Keratinocyte (primary cell): Measurements from ENCODE around the gene SACM1L. TPM values are rescaled to one million over a fixed set of nuclear protein-coding genes. Genes with fewer than 3 reads are reported as not detected.

Experiments
- DNase-seq: peaks from one replicate; pipeline ENCODE4 v3.0.0-alpha.2; 2011; ENCODE audit warnings: low read depth, missing footprints, low spot score
- FAIRE-seq: peaks from 2 replicates; lab custom pipeline; 2011; peaks lifted over from hg19 to GRCh38; lab: Jason Lieb, UNC
- H2AFZ ChIP-seq: 2 replicates; pipeline ENCODE4 v1.6.0; 2012; ENCODE audit warnings: low read length, control low read depth, inconsistent platforms; ENCODE audit not compliant: control insufficient read depth
- H3K27ac ChIP-seq: 2 replicates; pipeline ENCODE4 v1.5.1; 2011; ENCODE audit warnings: low read length; ENCODE audit not compliant: control insufficient read depth, insufficient read depth
- H3K27me3 ChIP-seq: 3 replicates; pipeline ENCODE4 v1.6.0; 2011; ENCODE audit warnings: low read length; ENCODE audit not compliant: control insufficient read depth, insufficient read depth; ENCODE audit errors: extremely low read depth
- H3K36me3 ChIP-seq, 2 experiments: 2 replicates in 1 of 2; 3 replicates in 1 of 2; pipeline ENCODE4 v1.5.1; 2011; ENCODE audit warnings: low read length in 2 of 2, mild to moderate bottlenecking in 1 of 2; ENCODE audit not compliant: control insufficient read depth in 2 of 2, insufficient read depth in 2 of 2; ENCODE audit errors: extremely low read depth in 1 of 2
- H3K4me1 ChIP-seq: 3 replicates; pipeline ENCODE4 v1.5.1; 2011; ENCODE audit warnings: low read length; ENCODE audit not compliant: control insufficient read depth, insufficient read depth; ENCODE audit errors: extremely low read depth
- H3K4me2 ChIP-seq: 3 replicates; pipeline ENCODE4 v1.6.0; 2011; ENCODE audit warnings: low read depth, low read length; ENCODE audit not compliant: control insufficient read depth, insufficient read depth; ENCODE audit errors: extremely low read depth
- H3K4me3 ChIP-seq, 3 experiments: fragments of 200-600 bp in 1 of 3; sonication (generic) in 1 of 3; 2 replicates in 2 of 3; 3 replicates in 1 of 3; pipeline ENCODE4 v1.5.1; 2011 to 2016; ENCODE audit warnings: low read length in 3 of 3, mild to moderate bottlenecking in 3 of 3, control low read depth in 2 of 3, inconsistent platforms in 1 of 3, low read depth in 1 of 3, mixed read lengths in 1 of 3, mixed run types in 1 of 3, moderate library complexity in 1 of 3; ENCODE audit not compliant: control insufficient read depth in 2 of 3, insufficient read depth in 2 of 3; ENCODE audit errors: extremely low read depth in 1 of 3
- H3K79me2 ChIP-seq: 2 replicates; pipeline ENCODE4 v1.6.0; 2012; ENCODE audit warnings: low read length; ENCODE audit not compliant: control insufficient read depth, insufficient read depth
- H3K9ac ChIP-seq: 3 replicates; pipeline ENCODE4 v1.6.0; 2011; ENCODE audit warnings: low read length; ENCODE audit not compliant: control insufficient read depth, insufficient read depth; ENCODE audit errors: extremely low read depth
- H3K9me1 ChIP-seq: 3 replicates; pipeline ENCODE4 v1.6.0; 2011; ENCODE audit warnings: low read length; ENCODE audit not compliant: control insufficient read depth, insufficient read depth; ENCODE audit errors: extremely low read depth
- H3K9me3 ChIP-seq: 2 replicates; pipeline ENCODE4 v1.5.1; 2012; ENCODE audit warnings: low read depth, low read length; ENCODE audit not compliant: control insufficient read depth
- H4K20me1 ChIP-seq: 3 replicates; pipeline ENCODE4 v1.6.0; 2011; ENCODE audit warnings: low read length; ENCODE audit not compliant: control insufficient read depth, insufficient read depth; ENCODE audit errors: extremely low read depth
- EZH2 ChIP-seq: IDR thresholded peaks from one replicate; pipeline ENCODE4 v1.6.1; 2012; ENCODE audit warnings: inconsistent platforms, mild to moderate bottlenecking, low read length, moderate library complexity
- dilution Hi-C: fragments of 300-500 bp; cut with MboI; formaldehyde crosslinking; loops from one replicate; pipeline ENCODE4 v1.7.0; 2020; ENCODE audit warnings: low sequenced_read_pairs; ENCODE audit not compliant: extremely low pct_ligation_motif_present
- polyA plus RNA-seq, 5 experiments: library from polyadenylated mRNA; depleted of rRNA in 3 of 5; stranded (reverse) in 3 of 5; stranded (forward) in 1 of 5; unstranded in 1 of 5; fragments of >200 nt; gene quantifications; 1 replicate in 1 of 5; 2 replicates in 3 of 5; 3 replicates in 1 of 5; pipeline versions ENCODE4 v1.2.1 to v1.2.3, GENCODE V29; 2011 to 2012; ENCODE audit warnings: missing spikeins in 2 of 5, low read depth in 1 of 5, low replicate concordance in 1 of 5
- TF ChIP-seq, protein P1 (sequence below), 3 experiments: IDR thresholded peaks in 1 of 3; conservative IDR thresholded peaks in 1 of 3; optimal IDR thresholded peaks in 1 of 3; 2 replicates in 2 of 3; 3 replicates in 1 of 3; pipeline versions ENCODE3 to v1.5.1; 2011; ENCODE audit warnings: low read length in 3 of 3, mild to moderate bottlenecking in 3 of 3, moderate library complexity in 2 of 3, control low read depth in 1 of 3, inconsistent platforms in 1 of 3; ENCODE audit not compliant: insufficient read depth in 2 of 3; ENCODE audit errors: extremely low read depth in 1 of 3

SACM1L gene
- polyA plus RNA-seq, 1 donor (not counting 4 experiments of a cell fraction or from before 2014, with no cell fraction given), result 44.3 TPM

DNA sequence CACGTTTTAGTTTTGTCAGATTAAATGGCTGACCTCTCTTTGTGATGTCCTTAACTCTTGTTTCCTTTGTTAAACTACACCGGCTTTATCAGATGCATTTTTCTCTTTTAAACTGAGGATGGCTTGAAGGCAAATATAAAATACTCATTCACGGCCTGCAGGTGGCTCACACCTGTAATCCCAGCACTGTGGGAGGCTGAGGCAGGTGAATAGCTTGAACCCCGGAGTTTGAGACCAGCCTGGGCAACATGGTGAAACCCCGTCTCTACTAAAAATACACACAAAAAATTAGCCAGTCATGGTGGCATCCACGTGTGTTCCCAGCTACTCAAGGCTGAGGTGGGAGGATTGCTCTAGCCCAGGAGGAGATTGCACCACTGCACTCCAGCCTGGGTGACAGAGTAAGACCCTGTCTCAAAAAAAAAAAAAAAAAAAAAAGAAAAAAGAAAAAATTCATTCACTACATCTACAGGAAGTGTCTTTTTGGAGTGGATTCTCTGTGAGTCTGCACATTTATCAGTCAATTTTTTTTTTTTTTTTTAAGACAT, 34.7 kb upstream of the SACM1L start:
- no peak overlapping the region for H2AFZ ChIP-seq
- no peaks in the 10 kb centered on the region for H3K9me3 ChIP-seq
- no peaks in the 10 kb centered on the region for H3K36me3 ChIP-seq
- peaks cover 5% of the 10 kb centered on the region for H3K79me2 ChIP-seq
- H3K4me1 ChIP-seq, result peaks cover 3% of the 10 kb centered on the region
- FAIRE-seq (no peak), DNase-seq (no peak)
- TF ChIP-seq, protein P1, sequence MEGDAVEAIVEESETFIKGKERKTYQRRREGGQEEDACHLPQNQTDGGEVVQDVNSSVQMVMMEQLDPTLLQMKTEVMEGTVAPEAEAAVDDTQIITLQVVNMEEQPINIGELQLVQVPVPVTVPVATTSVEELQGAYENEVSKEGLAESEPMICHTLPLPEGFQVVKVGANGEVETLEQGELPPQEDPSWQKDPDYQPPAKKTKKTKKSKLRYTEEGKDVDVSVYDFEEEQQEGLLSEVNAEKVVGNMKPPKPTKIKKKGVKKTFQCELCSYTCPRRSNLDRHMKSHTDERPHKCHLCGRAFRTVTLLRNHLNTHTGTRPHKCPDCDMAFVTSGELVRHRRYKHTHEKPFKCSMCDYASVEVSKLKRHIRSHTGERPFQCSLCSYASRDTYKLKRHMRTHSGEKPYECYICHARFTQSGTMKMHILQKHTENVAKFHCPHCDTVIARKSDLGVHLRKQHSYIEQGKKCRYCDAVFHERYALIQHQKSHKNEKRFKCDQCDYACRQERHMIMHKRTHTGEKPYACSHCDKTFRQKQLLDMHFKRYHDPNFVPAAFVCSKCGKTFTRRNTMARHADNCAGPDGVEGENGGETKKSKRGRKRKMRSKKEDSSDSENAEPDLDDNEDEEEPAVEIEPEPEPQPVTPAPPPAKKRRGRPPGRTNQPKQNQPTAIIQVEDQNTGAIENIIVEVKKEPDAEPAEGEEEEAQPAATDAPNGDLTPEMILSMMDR (optimal IDR thresholded peaks at IDR 0.05 in 1 of 3, IDR thresholded peaks at IDR 0.05 in 1 of 3, conservative IDR thresholded peaks at IDR 0.05 in 1 of 3; ENCODE audit: extremely low read depth in 1 of 3, insufficient read depth in 2 of 3, low read length in 3 of 3), result no peak
- TF ChIP-seq EZH2, result no peak
- dilution Hi-C loops, result loop anchor here (25.0 kb wide), 1 partner anchor 142 kb away; no protein-coding TSS in a partner anchor
- no peak overlapping the region for H3K9ac ChIP-seq
- no peaks in the 10 kb centered on the region for H4K20me1 ChIP-seq
- no peaks in the 10 kb centered on the region for H3K27me3 ChIP-seq
- H3K9me1 ChIP-seq, result no peaks in the 10 kb centered on the region
- H3K27ac ChIP-seq, result no peak overlapping the region
- H3K4me3 ChIP-seq, result no peak overlapping the region
- H3K4me2 ChIP-seq, result no peak overlapping the region

DNA sequence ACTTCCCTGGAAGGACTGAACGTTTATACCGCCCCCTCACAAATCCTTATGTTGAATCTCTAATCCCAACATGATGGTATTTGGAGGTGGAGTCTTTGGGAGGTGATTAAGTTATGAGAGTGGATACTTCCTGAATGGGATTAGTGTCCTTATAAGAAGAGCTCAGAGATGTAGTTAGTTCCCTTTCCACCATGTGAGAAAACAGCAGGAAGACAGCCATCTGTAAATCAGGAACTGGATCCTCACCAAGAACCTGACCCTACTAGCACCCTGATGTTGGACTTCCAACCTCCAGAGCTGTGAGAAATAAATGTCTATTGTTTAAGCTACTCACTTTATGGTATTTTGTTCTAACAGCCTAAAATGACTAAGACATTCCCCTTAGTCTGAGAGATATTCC, 33.3 kb upstream of the SACM1L start:
- peaks cover 3% of the 10 kb centered on the region for H3K79me2 ChIP-seq
- no peaks in the 10 kb centered on the region for H3K36me3 ChIP-seq
- no peaks in the 10 kb centered on the region for H3K9me1 ChIP-seq
- TF ChIP-seq, protein P1 (optimal IDR thresholded peaks at IDR 0.05 in 1 of 3, IDR thresholded peaks at IDR 0.05 in 1 of 3, conservative IDR thresholded peaks at IDR 0.05 in 1 of 3; ENCODE audit: extremely low read depth in 1 of 3, insufficient read depth in 2 of 3, low read length in 3 of 3), result no peak
- no peak for TF ChIP-seq EZH2
- H3K27me3 ChIP-seq, result no peaks in the 10 kb centered on the region
- H3K27ac ChIP-seq, result no peak overlapping the region
- H3K4me2 ChIP-seq, result no peak overlapping the region
- H3K4me3 ChIP-seq, result no peak overlapping the region
- no peak for FAIRE-seq
- DNase-seq, result no peak
- H3K9me3 ChIP-seq, result no peaks in the 10 kb centered on the region
- no peak overlapping the region for H2AFZ ChIP-seq
- H3K9ac ChIP-seq, result no peak overlapping the region
- H4K20me1 ChIP-seq, result no peaks in the 10 kb centered on the region
- H3K4me1 ChIP-seq, result peaks cover 3% of the 10 kb centered on the region
- dilution Hi-C loops, result loop anchor here (25.0 kb wide), 1 partner anchor 144 kb away; no protein-coding TSS in a partner anchor
